IMR-90 (cell line): ENCODE measurements around the gene MED13. TPM values are rescaled to one million over a fixed set of nuclear protein-coding genes. Genes with fewer than 3 reads are reported as not detected.

Experiments used
- ATAC-seq: fragments of 200-7000 bp; cut with Tn5 transposase; 2 replicates; pipeline ENCODE4 v1.9.1; 2020; ENCODE audit warnings: low read depth, mild to moderate bottlenecking, moderate library complexity
- BruUV-seq: library from RNA; stranded (reverse); fragments of 400-500 nt; replicated peaks from 2 replicates; lab custom pipeline; 2021; lab: Mats Ljungman, UMichigan
- CTCF ChIA-PET: fragments of 300-600 bp; formaldehyde crosslinking; extraction: SDS; loops from one replicate; lab custom pipeline; 2021; ENCODE audit warnings: antibody characterized with exemption; lab: Yijun Ruan, JAX
- POLR2A ChIA-PET: fragments of 300-600 bp; sonication (Branson Sonifier 250); formaldehyde crosslinking; loops from one replicate; lab custom pipeline; 2022; ENCODE audit warnings: antibody characterized with exemption; ENCODE audit not compliant: unreplicated experiment; lab: Charles Lee
- DNase-seq: peaks from one replicate; pipeline ENCODE4 v3.0.0; 2013
- H2AFZ ChIP-seq: replicated peaks from 2 replicates; pipeline ENCODE3; 2013; ENCODE audit warnings: low read length, mild to moderate bottlenecking; ENCODE audit not compliant: poor library complexity
- H2AK5ac ChIP-seq: 2 replicates; pipeline ENCODE4 v1.6.1; 2013; ENCODE audit warnings: low read depth, low read length, inconsistent platforms
- H2AK9ac ChIP-seq: replicated peaks from 2 replicates; pipeline ENCODE3; 2013; ENCODE audit warnings: mild to moderate bottlenecking, low read depth, low read length, moderate library complexity; ENCODE audit not compliant: poor library complexity
- H2BK120ac ChIP-seq: 2 replicates; pipeline ENCODE4 v1.6.1; 2013; ENCODE audit warnings: low read depth, low read length, inconsistent platforms
- H2BK15ac ChIP-seq: 3 replicates; pipeline ENCODE4 v1.6.1; 2013; ENCODE audit warnings: low read depth, low read length, inconsistent platforms
- H2BK20ac ChIP-seq: 2 replicates; pipeline ENCODE4 v1.6.1; 2013; ENCODE audit warnings: low read depth, mild to moderate bottlenecking, inconsistent platforms, low read length, moderate library complexity
- H2BK5ac ChIP-seq: 2 replicates; pipeline ENCODE4 v1.6.1; 2013; ENCODE audit warnings: mild to moderate bottlenecking, low read depth, low read length, inconsistent platforms; ENCODE audit not compliant: poor library complexity, severe bottlenecking
- H3K14ac ChIP-seq: replicated peaks from 2 replicates; pipeline ENCODE4 v1.6.1; 2013; ENCODE audit warnings: low read depth, low read length, inconsistent platforms
- H3K18ac ChIP-seq: 2 replicates; pipeline ENCODE4 v1.6.1; 2013; ENCODE audit warnings: low read depth, low read length, control low read depth
- H3K23ac ChIP-seq: 2 replicates; pipeline ENCODE4 v1.6.1; 2013; ENCODE audit warnings: low read depth, low read length, inconsistent platforms
- H3K27ac ChIP-seq: 2 replicates; pipeline ENCODE4 v1.5.1; 2013; ENCODE audit warnings: mild to moderate bottlenecking, control low read depth, low read length; ENCODE audit not compliant: insufficient read depth
- H3K27me3 ChIP-seq: 2 replicates; pipeline ENCODE4 v1.6.1; 2013; ENCODE audit warnings: low read length; ENCODE audit not compliant: control insufficient read depth, insufficient read depth
- H3K36me3 ChIP-seq: 2 replicates; pipeline ENCODE4 v1.6.1; 2013; ENCODE audit warnings: low read length, mixed read lengths; ENCODE audit not compliant: control insufficient read depth, insufficient read depth
- H3K4ac ChIP-seq: 2 replicates; pipeline ENCODE4 v1.6.1; 2013; ENCODE audit warnings: low read depth, low read length, inconsistent platforms
- H3K4me1 ChIP-seq: 2 replicates; pipeline ENCODE4 v1.6.1; 2013; ENCODE audit warnings: low read length, mixed read lengths; ENCODE audit not compliant: control insufficient read depth, insufficient read depth
- H3K4me2 ChIP-seq: 2 replicates; pipeline ENCODE4 v1.6.1; 2013; ENCODE audit warnings: low read depth, mild to moderate bottlenecking, control low read depth, low read length, moderate library complexity
- H3K4me3 ChIP-seq: 2 replicates; pipeline ENCODE4 v1.5.1; 2013; ENCODE audit warnings: low read depth, mild to moderate bottlenecking, control low read depth, low read length, moderate library complexity; ENCODE audit not compliant: insufficient read depth
- H3K56ac ChIP-seq: 2 replicates; pipeline ENCODE4 v1.6.1; 2013; ENCODE audit warnings: low read length, inconsistent platforms; ENCODE audit not compliant: insufficient read depth; ENCODE audit errors: extremely low read depth
- H3K79me1 ChIP-seq, 2 experiments: 2 replicates each; pipeline ENCODE4 v1.6.1; 2013; ENCODE audit warnings: low read length in 2 of 2, inconsistent platforms in 1 of 2, low read depth in 1 of 2
- H3K9ac ChIP-seq: 2 replicates; pipeline ENCODE4 v1.6.1; 2013; ENCODE audit warnings: low read depth, low read length, control low read depth
- H3K9me1 ChIP-seq: 2 replicates; pipeline ENCODE4 v1.6.1; 2013; ENCODE audit warnings: low read length, inconsistent platforms; ENCODE audit not compliant: insufficient read depth
- H3K9me3 ChIP-seq: 2 replicates; pipeline ENCODE4 v1.6.1; 2013; ENCODE audit warnings: low read length; ENCODE audit not compliant: control insufficient read depth, insufficient read depth
- H4K20me1 ChIP-seq: 2 replicates; pipeline ENCODE4 v1.6.1; 2013; ENCODE audit warnings: low read length, inconsistent platforms; ENCODE audit not compliant: insufficient read depth
- H4K5ac ChIP-seq: 2 replicates; pipeline ENCODE4 v1.6.1; 2013; ENCODE audit warnings: mild to moderate bottlenecking, low read depth, low read length, control low read depth
- H4K8ac ChIP-seq, 2 experiments: 2 replicates each; pipeline ENCODE4 v1.6.1; 2013; ENCODE audit warnings: low read depth in 2 of 2, low read length in 2 of 2, control low read depth in 1 of 2, inconsistent platforms in 1 of 2
- H4K91ac ChIP-seq: 2 replicates; pipeline ENCODE4 v1.6.1; 2013; ENCODE audit warnings: low read depth, low read length, inconsistent platforms; ENCODE audit not compliant: insufficient read depth
- BHLHE40 ChIP-seq: fragments of 150-350 bp; IDR thresholded peaks from 2 replicates; pipeline ENCODE4 v1.6.1; 2016; ENCODE audit warnings: mild to moderate bottlenecking, low read depth, low read length
- CEBPB ChIP-seq: IDR thresholded peaks from 2 replicates; pipeline ENCODE4 v1.6.1; 2012; ENCODE audit warnings: low read depth, low read length, improper control_type of control experiment
- FOS ChIP-seq: fragments of 150-350 bp; IDR thresholded peaks from 2 replicates; pipeline ENCODE4 v1.6.1; 2016; ENCODE audit warnings: low read depth, low read length
- MAFK ChIP-seq: IDR thresholded peaks from 2 replicates; pipeline ENCODE4 v1.6.1; 2012; ENCODE audit warnings: low read depth, low read length, improper control_type of control experiment
- WGBS, 2 experiments: methylation state at CpG; one replicate each; pipeline versions ENCODE4 v1.1.5 to v1.1.7; 2013; ENCODE audit warnings: missing lambda C conversion rate in 2 of 2; ENCODE audit not compliant: insufficient read length in 1 of 2; ENCODE audit errors: extremely low coverage in 2 of 2; 5-methylcytosine and 5-hydroxymethylcytosine counted together
- dilution Hi-C: fragments of 300-500 bp; cut with HindIII; formaldehyde crosslinking; loops from one replicate; pipeline ENCODE4 v1.14.3; 2018; ENCODE audit warnings: low sequenced_read_pairs; ENCODE audit not compliant: unreplicated experiment
- in situ Hi-C: fragments of 300-500 bp; cut with MboI; formaldehyde crosslinking; loops from 3 replicates; pipeline ENCODE4 v1.14.3; 2019; ENCODE audit warnings: low sequenced_read_pairs, inconsistent platforms, mixed read lengths
- intact Hi-C: fragments of 100-400 bp; cut with micrococcal nuclease; formaldehyde crosslinking; loops from 2 replicates; pipeline ENCODE4 v1.10.0; 2022
- polyA plus RNA-seq, 3 experiments: library from polyadenylated mRNA; depleted of rRNA; stranded (reverse); fragments of >200 nt; gene quantifications; 2 replicates each; pipeline ENCODE4 v1.2.3, GENCODE V29; 2012; ENCODE audit warnings: low replicate concordance in 1 of 3
- total RNA-seq: library from RNA; depleted of rRNA; stranded (reverse); fragments of >200 nt; gene quantifications from 2 replicates; pipeline ENCODE4 v1.2.3, GENCODE V29; 2012

MED13 gene
- total and polyA plus RNA-seq, 2 of the 4 experiments (the other 2 are of a cell fraction): 9.7 to 67.2 TPM

DNA sequence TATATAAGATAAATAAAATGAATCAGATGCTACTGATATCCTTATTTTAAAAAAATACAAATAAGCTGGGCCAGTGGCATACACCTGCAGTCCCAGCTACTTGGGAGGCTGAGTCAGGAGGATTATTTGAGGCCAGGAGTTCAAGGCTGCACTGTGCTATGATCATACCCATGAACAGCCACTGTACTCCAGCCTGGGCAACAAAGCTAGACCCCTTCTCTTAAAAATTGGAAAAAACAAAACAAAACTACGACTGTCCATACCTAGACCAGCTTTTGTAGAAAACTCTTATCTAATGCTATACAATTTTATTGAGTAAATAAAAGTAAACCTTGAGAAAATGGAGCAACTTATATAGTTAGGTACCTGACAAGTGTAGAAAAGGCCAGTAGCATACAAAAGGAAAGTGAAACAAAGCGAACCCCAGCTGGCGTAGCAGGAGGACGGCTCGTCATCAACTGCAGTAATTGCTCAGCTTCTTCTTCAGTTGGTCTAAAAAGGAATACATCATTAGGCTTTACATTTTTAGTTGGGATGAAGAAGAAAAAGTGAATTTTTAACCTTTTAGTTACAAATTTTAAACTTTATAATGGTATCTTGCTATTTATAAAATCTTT lies 160.9 kb downstream of the MED13 start:
- no peak overlapping the region for H3K23ac ChIP-seq
- in situ Hi-C loops (no loop called here), intact Hi-C loops (no loop called here), dilution Hi-C loops (no loop called here)
- BruUV-seq: no TSS peak
- no CpG with 5 or more reads among the region's 5 CpGs for whole genome bisulfite sequencing, 2 experiments
- H4K8ac ChIP-seq: no peak overlapping the region
- no peak for DNase-seq
- no peak overlapping the region for H3K27ac ChIP-seq
- H3K18ac ChIP-seq: no peak overlapping the region
- no peaks in the 10 kb centered on the region for H3K9me3 ChIP-seq
- no peaks in the 10 kb centered on the region for H4K20me1 ChIP-seq
- 0 out of 2 replicates have a peak, but pooled peaks cover 3% of the 10 kb centered on the region for H3K9me1 ChIP-seq
- H2BK120ac ChIP-seq: no peak overlapping the region
- no peak overlapping the region for H3K4ac ChIP-seq
- ChIA-PET POLR2A (interaction anchor here (0.5 kb wide), 1 partner anchor 19 kb away, joined by 5 read pairs; no protein-coding TSS in a partner anchor), CTCF (interaction anchor here (0.6 kb wide), 1 partner anchor 15 kb away, joined by 6 read pairs; no protein-coding TSS in a partner anchor)
- no peak overlapping the region for H3K14ac ChIP-seq
- H3K56ac ChIP-seq: no peak overlapping the region
- no peak overlapping the region for H2AK9ac ChIP-seq
- H4K5ac ChIP-seq: no peak overlapping the region
- H3K27me3 ChIP-seq: no peaks in the 10 kb centered on the region
- H3K4me2 ChIP-seq: no peak overlapping the region
- H2BK20ac ChIP-seq: no peak overlapping the region
- no peaks in the 10 kb centered on the region for H3K4me1 ChIP-seq
- H3K4me3 ChIP-seq: no peak overlapping the region
- no peak overlapping the region for H2AFZ ChIP-seq
- TF ChIP-seq FOS: no peak
- no peak for TF ChIP-seq MAFK
- TF ChIP-seq BHLHE40: no peak
- TF ChIP-seq CEBPB: no peak
- H3K36me3 ChIP-seq: peaks cover 22% of the 10 kb centered on the region
- ATAC-seq: no peak
- H3K9ac ChIP-seq: no peak overlapping the region
- H2BK5ac ChIP-seq: no peak overlapping the region
- H4K91ac ChIP-seq: no peak overlapping the region
- H2AK5ac ChIP-seq: no peak overlapping the region
- H2BK15ac ChIP-seq: no peak overlapping the region
- no peaks in the 10 kb centered on the region for H3K79me1 ChIP-seq
